Neural cell (in vitro differentiated cells): ENCODE measurements around the gene RRAS2. TPM values are rescaled to one million over a fixed set of nuclear protein-coding genes. Genes with fewer than 3 reads are reported as not detected.

Source experiments
- H2AFZ ChIP-seq: fragments of 200-600, 300-800 bp; sonication (generic), shearing (Covaris generic); 2 replicates; pipeline ENCODE4 v1.6.0; 2014; ENCODE audit warnings: low read depth, mild to moderate bottlenecking, antibody characterized with exemption, low read length, moderate library complexity
- H3F3A ChIP-seq: fragments of 200-600 bp; shearing (Covaris generic); 2 replicates; pipeline ENCODE4 v1.6.1; 2016; ENCODE audit warnings: mild to moderate bottlenecking, moderate library complexity, mixed read lengths, antibody characterized with exemption, low read length; ENCODE audit not compliant: insufficient read depth, poor library complexity, severe bottlenecking
- H3K27ac ChIP-seq: fragments of 200-600, 300-800 bp; sonication (generic), shearing (Covaris generic); 2 replicates; pipeline ENCODE4 v1.5.1; 2014; ENCODE audit warnings: mild to moderate bottlenecking, low read length, moderate library complexity
- H3K27me3 ChIP-seq: fragments of 300-800, 200-600 bp; sonication (generic), shearing (Covaris generic); 2 replicates; pipeline ENCODE4 v1.6.0; 2014; ENCODE audit warnings: mild to moderate bottlenecking, low read depth, low read length, moderate library complexity; ENCODE audit not compliant: insufficient read depth
- H3K36me3 ChIP-seq: fragments of 300-800, 200-600 bp; sonication (generic), shearing (Covaris generic); 2 replicates; pipeline ENCODE4 v1.5.1; 2014; ENCODE audit warnings: mild to moderate bottlenecking, antibody characterized with exemption, low read length, moderate library complexity; ENCODE audit not compliant: insufficient read depth
- H3K4me2 ChIP-seq: fragments of 300-800, 200-600 bp; sonication (generic), shearing (Covaris generic); 2 replicates; pipeline ENCODE4 v1.6.0; 2014; ENCODE audit warnings: mild to moderate bottlenecking, low read length
- H3K4me3 ChIP-seq: fragments of 300-800, 200-600 bp; sonication (generic), shearing (Covaris generic); 2 replicates; pipeline ENCODE4 v1.5.1; 2014; ENCODE audit warnings: mild to moderate bottlenecking, low read length, moderate library complexity
- H3K79me2 ChIP-seq: fragments of 200-600 bp; shearing (Covaris generic); replicated peaks from 2 replicates; pipeline ENCODE4 v1.6.0; 2014; ENCODE audit warnings: mild to moderate bottlenecking, low read length, moderate library complexity; ENCODE audit not compliant: insufficient read depth
- H3K9ac ChIP-seq: fragments of 300-800, 200-600 bp; sonication (generic), shearing (Covaris generic); 2 replicates; pipeline ENCODE4 v1.6.1; 2016; ENCODE audit warnings: mild to moderate bottlenecking, low read length, mixed read lengths
- H3K9me2 ChIP-seq: fragments of 200-600 bp; shearing (Covaris generic); 2 replicates; pipeline ENCODE4 v1.6.1; 2016; ENCODE audit warnings: mild to moderate bottlenecking, low read length, mixed read lengths; ENCODE audit not compliant: insufficient read depth
- H3K9me3 ChIP-seq: fragments of 200-600, 300-800 bp; sonication (generic), shearing (Covaris generic); 2 replicates; pipeline ENCODE4 v1.6.1; 2016; ENCODE audit warnings: mild to moderate bottlenecking, mixed run types, low read length, moderate library complexity, mixed read lengths
- H4K20me1 ChIP-seq: fragments of 200-600 bp; shearing (Covaris generic); 2 replicates; pipeline ENCODE4 v1.6.1; 2016; ENCODE audit warnings: mild to moderate bottlenecking, mixed run types; ENCODE audit not compliant: insufficient read depth
- EP300 ChIP-seq: fragments of 450-650 bp; conservative IDR thresholded peaks from 2 replicates; pipeline ENCODE4 v1.6.1; 2014; ENCODE audit warnings: antibody characterized with exemption, mild to moderate bottlenecking, moderate library complexity; ENCODE audit not compliant: poor library complexity, severe bottlenecking
- EZH2 ChIP-seq: fragments of 200-600, 300-800 bp; shearing (Covaris generic), sonication (generic); IDR thresholded peaks from 2 replicates; pipeline ENCODE4 v1.6.1; 2014; ENCODE audit warnings: antibody characterized with exemption, low read length, borderline replicate concordance, mild to moderate bottlenecking; ENCODE audit not compliant: insufficient read depth, poor library complexity, severe bottlenecking
- MXI1 ChIP-seq: fragments of 450-650 bp; conservative IDR thresholded peaks from 2 replicates; pipeline ENCODE4 v1.6.1; 2014; ENCODE audit warnings: antibody characterized with exemption, mild to moderate bottlenecking; ENCODE audit not compliant: poor library complexity, severe bottlenecking
- POLR2AphosphoS5 ChIP-seq: IDR thresholded peaks from 2 replicates; pipeline ENCODE4 v1.6.1; 2012
- RAD21 ChIP-seq: fragments of 450-650 bp; conservative IDR thresholded peaks from 2 replicates; pipeline ENCODE4 v1.6.1; 2014; ENCODE audit warnings: antibody characterized with exemption, mild to moderate bottlenecking, moderate library complexity
- SMC3 ChIP-seq: fragments of 450-650 bp; conservative IDR thresholded peaks from 2 replicates; pipeline ENCODE4 v1.6.1; 2014; ENCODE audit warnings: antibody characterized with exemption, mild to moderate bottlenecking, moderate library complexity; ENCODE audit not compliant: poor library complexity
- TAF1 ChIP-seq: IDR thresholded peaks from 2 replicates; pipeline ENCODE4 v1.6.1; 2012; ENCODE audit warnings: low read depth
- polyA plus RNA-seq: library from polyadenylated mRNA; depleted of rRNA; stranded (reverse); fragments of >200 nt; gene quantifications from 2 replicates; pipeline ENCODE4 v1.2.3, GENCODE V29; 2014
- TF ChIP-seq, protein P1 (sequence below): fragments of 450-650 bp; IDR thresholded peaks from 2 replicates; pipeline ENCODE4 v1.5.1; 2014; ENCODE audit warnings: antibody characterized with exemption, mild to moderate bottlenecking, moderate library complexity; ENCODE audit not compliant: poor library complexity, severe bottlenecking
- TF ChIP-seq, protein P2 (sequence below): IDR thresholded peaks from 2 replicates; pipeline ENCODE4 v1.6.1; 2012; ENCODE audit warnings: borderline replicate concordance

Gene RRAS2
- polyA plus RNA-seq, 1 donor from 2014 or later: 47.3 TPM

DNA sequence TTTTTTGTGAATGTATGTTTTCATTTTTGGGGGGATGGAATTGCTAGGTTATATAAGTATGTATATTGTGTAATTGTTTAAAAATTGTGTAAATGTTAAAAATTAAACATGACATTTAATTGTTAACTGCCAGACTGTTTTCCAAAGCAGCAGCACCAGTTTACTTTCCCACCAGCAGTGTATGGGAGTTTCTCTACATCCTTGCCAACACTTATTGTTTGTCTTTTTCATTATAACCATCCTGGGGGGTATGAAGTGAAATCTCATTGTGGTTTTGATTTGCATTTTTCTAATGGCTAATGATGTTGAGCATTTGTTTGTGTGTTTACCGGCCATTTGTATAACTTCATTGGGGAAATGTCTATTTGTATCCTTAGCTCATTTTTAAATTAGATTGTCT lies 31.7 kb upstream of the RRAS2 start:
- Histone ChIP-seq H4K20me1 (no peaks in the 10 kb centered on the region), H3K9ac (no peak overlapping the region), H3K9me2 (no peaks in the 10 kb centered on the region), H3K9me3 (no peaks in the 10 kb centered on the region), H3F3A (no peaks in the 10 kb centered on the region), H2AFZ (no peak overlapping the region), H3K36me3 (no peaks in the 10 kb centered on the region), H3K79me2 (no peaks in the 10 kb centered on the region), H3K27me3 (no peaks in the 10 kb centered on the region), H3K4me3 (no peak overlapping the region), H3K27ac (no peak overlapping the region), H3K4me2 (no peak overlapping the region)
- TF ChIP-seq EZH2 (no peak), MXI1 (no peak)
- TF ChIP-seq, protein P1, sequence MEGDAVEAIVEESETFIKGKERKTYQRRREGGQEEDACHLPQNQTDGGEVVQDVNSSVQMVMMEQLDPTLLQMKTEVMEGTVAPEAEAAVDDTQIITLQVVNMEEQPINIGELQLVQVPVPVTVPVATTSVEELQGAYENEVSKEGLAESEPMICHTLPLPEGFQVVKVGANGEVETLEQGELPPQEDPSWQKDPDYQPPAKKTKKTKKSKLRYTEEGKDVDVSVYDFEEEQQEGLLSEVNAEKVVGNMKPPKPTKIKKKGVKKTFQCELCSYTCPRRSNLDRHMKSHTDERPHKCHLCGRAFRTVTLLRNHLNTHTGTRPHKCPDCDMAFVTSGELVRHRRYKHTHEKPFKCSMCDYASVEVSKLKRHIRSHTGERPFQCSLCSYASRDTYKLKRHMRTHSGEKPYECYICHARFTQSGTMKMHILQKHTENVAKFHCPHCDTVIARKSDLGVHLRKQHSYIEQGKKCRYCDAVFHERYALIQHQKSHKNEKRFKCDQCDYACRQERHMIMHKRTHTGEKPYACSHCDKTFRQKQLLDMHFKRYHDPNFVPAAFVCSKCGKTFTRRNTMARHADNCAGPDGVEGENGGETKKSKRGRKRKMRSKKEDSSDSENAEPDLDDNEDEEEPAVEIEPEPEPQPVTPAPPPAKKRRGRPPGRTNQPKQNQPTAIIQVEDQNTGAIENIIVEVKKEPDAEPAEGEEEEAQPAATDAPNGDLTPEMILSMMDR: no peak

DNA sequence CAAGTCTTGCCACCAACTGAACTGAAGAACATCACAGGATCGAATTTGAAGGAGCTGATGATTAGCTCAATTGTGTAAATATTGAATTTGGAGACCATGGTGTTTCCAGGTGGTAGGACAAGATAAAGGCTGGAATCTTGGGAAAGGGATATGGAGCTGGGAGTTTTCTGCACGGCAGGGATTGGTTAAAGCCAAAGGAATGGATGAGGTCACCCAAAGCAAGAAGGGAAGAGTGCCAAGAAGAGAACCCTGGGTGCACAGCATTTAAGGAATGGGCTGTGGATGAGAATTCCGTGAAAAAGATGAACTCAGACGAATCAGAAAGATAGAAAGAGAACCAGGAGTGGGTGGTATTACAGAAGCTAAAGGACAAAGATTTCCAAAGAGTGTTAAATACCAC lies 29.4 kb upstream of the RRAS2 start:
- Histone ChIP-seq H3K9me3 (no peaks in the 10 kb centered on the region), H3K36me3 (no peaks in the 10 kb centered on the region), H3K4me3 (no peak overlapping the region), H3K27ac (peak overlapping the region; percentile 46), H3K9ac (no peak overlapping the region), H3F3A (no peaks in the 10 kb centered on the region), H2AFZ (no peak overlapping the region), H3K79me2 (no peaks in the 10 kb centered on the region), H3K27me3 (no peaks in the 10 kb centered on the region), H3K9me2 (no peaks in the 10 kb centered on the region), H4K20me1 (no peaks in the 10 kb centered on the region), H3K4me2 (no peak overlapping the region)
- TF ChIP-seq TAF1: no peak
- TF ChIP-seq EP300: no peak
- no peak for TF ChIP-seq EZH2
- TF ChIP-seq, protein P2, sequence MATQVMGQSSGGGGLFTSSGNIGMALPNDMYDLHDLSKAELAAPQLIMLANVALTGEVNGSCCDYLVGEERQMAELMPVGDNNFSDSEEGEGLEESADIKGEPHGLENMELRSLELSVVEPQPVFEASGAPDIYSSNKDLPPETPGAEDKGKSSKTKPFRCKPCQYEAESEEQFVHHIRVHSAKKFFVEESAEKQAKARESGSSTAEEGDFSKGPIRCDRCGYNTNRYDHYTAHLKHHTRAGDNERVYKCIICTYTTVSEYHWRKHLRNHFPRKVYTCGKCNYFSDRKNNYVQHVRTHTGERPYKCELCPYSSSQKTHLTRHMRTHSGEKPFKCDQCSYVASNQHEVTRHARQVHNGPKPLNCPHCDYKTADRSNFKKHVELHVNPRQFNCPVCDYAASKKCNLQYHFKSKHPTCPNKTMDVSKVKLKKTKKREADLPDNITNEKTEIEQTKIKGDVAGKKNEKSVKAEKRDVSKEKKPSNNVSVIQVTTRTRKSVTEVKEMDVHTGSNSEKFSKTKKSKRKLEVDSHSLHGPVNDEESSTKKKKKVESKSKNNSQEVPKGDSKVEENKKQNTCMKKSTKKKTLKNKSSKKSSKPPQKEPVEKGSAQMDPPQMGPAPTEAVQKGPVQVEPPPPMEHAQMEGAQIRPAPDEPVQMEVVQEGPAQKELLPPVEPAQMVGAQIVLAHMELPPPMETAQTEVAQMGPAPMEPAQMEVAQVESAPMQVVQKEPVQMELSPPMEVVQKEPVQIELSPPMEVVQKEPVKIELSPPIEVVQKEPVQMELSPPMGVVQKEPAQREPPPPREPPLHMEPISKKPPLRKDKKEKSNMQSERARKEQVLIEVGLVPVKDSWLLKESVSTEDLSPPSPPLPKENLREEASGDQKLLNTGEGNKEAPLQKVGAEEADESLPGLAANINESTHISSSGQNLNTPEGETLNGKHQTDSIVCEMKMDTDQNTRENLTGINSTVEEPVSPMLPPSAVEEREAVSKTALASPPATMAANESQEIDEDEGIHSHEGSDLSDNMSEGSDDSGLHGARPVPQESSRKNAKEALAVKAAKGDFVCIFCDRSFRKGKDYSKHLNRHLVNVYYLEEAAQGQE: no peak
- no peak for TF ChIP-seq RAD21
- no peak for TF ChIP-seq POLR2AphosphoS5
- TF ChIP-seq MXI1: no peak
- TF ChIP-seq SMC3: no peak
- TF ChIP-seq, protein P1: no peak
